GM23248 (cell line): ENCODE measurements around the gene SND1. TPM values are rescaled to one million over a fixed set of nuclear protein-coding genes. Genes with fewer than 3 reads are reported as not detected.

Source experiments
- DNase-seq: peaks from one replicate; pipeline ENCODE4 v3.0.0-alpha.2; 2015
- H2AFZ ChIP-seq: fragments of 200-600 bp; sonication (generic); 2 replicates; pipeline ENCODE4 v1.6.1; 2016; ENCODE audit warnings: antibody characterized with exemption
- H3F3A ChIP-seq: fragments of 200-600 bp; sonication (generic); 2 replicates; pipeline ENCODE4 v1.6.1; 2016; ENCODE audit warnings: mild to moderate bottlenecking, antibody characterized with exemption, mixed run types; ENCODE audit not compliant: insufficient read depth
- H3K27ac ChIP-seq: fragments of 200-600 bp; sonication (generic); 2 replicates; pipeline ENCODE4 v1.5.1; 2016; ENCODE audit warnings: mild to moderate bottlenecking
- H3K27me3 ChIP-seq: fragments of 200-600 bp; sonication (generic); replicated peaks from 2 replicates; pipeline ENCODE4 v1.6.1; 2016; ENCODE audit warnings: mild to moderate bottlenecking; ENCODE audit not compliant: insufficient read depth
- H3K36me3 ChIP-seq: fragments of 200-600 bp; sonication (generic); 2 replicates; pipeline ENCODE4 v1.6.1; 2016; ENCODE audit warnings: low read depth, mild to moderate bottlenecking
- H3K4me1 ChIP-seq: fragments of 200-600 bp; sonication (generic); 2 replicates; pipeline ENCODE4 v1.6.1; 2016; ENCODE audit warnings: mild to moderate bottlenecking; ENCODE audit not compliant: insufficient read depth
- H3K4me2 ChIP-seq: fragments of 200-600 bp; sonication (generic); one replicate; pipeline ENCODE4 v1.6.1; 2016; ENCODE audit warnings: mild to moderate bottlenecking; ENCODE audit not compliant: unreplicated experiment
- H3K4me3 ChIP-seq: fragments of 200-600 bp; sonication (generic); 2 replicates; pipeline ENCODE4 v1.5.1; 2016; ENCODE audit warnings: mild to moderate bottlenecking
- H3K79me2 ChIP-seq: fragments of 200-600 bp; sonication (generic); 2 replicates; pipeline ENCODE4 v1.6.1; 2016; ENCODE audit warnings: mild to moderate bottlenecking; ENCODE audit not compliant: insufficient read depth
- H3K9ac ChIP-seq: fragments of 200-600 bp; sonication (generic); 2 replicates; pipeline ENCODE4 v1.6.1; 2016; ENCODE audit warnings: mild to moderate bottlenecking
- H3K9me2 ChIP-seq: fragments of 200-600 bp; sonication (generic); 2 replicates; pipeline ENCODE4 v1.6.1; 2016; ENCODE audit warnings: mixed run types, mild to moderate bottlenecking, moderate library complexity; ENCODE audit not compliant: insufficient read depth
- H3K9me3 ChIP-seq: fragments of 200-600 bp; sonication (generic); one replicate; pipeline ENCODE4 v1.6.1; 2017; ENCODE audit warnings: low read depth
- H4K20me1 ChIP-seq: fragments of 200-600 bp; sonication (generic); 2 replicates; pipeline ENCODE4 v1.6.0; 2016; ENCODE audit not compliant: insufficient read depth
- EZH2 ChIP-seq: fragments of 200-600 bp; sonication (generic); IDR thresholded peaks from 2 replicates; pipeline ENCODE4 v1.6.1; 2018; ENCODE audit warnings: antibody characterized with exemption, mild to moderate bottlenecking; ENCODE audit not compliant: insufficient read depth, poor library complexity, severe bottlenecking
- EZH2phosphoT487 ChIP-seq: fragments of 200-600 bp; sonication (generic); IDR thresholded peaks from 2 replicates; pipeline ENCODE4 v1.6.1; 2018; ENCODE audit warnings: antibody characterized with exemption, moderate library complexity, mild to moderate bottlenecking, low read depth; ENCODE audit not compliant: insufficient read depth
- whole genome bisulfite sequencing, 2 experiments: methylation state at CpG; one replicate each; pipeline ENCODE4 v1.1.6; 2015 to 2017; ENCODE audit warnings: low lambda C conversion rate in 2 of 2, low coverage in 1 of 2; ENCODE audit errors: missing lambda C conversion rate in 2 of 2; 5-methylcytosine and 5-hydroxymethylcytosine counted together
- in situ Hi-C: fragments of 300-500 bp; cut with MboI; formaldehyde crosslinking; loops from 2 replicates; pipeline ENCODE4 v1.15.0; 2020
- polyA plus RNA-seq: library from polyadenylated mRNA; unstranded; fragments of >200 nt; fragmentation: Nextera tagmentation; extraction: Ambion mirVana; gene quantifications from 2 replicates; pipeline ENCODE4 v1.2.1, GENCODE V29; 2016
- total RNA-seq: library from RNA; depleted of rRNA; stranded (reverse); fragments of >200 nt; shearing (Covaris generic); gene quantifications from 2 replicates; pipeline ENCODE4 v1.2.3, GENCODE V29; 2014

SND1 gene
- total and polyA plus RNA-seq, 2 experiments from 2014 or later: 128 to 184 TPM

GRCh38 chr7:127810696-127811660 is 159.0 kb downstream of the SND1 start:
- no peaks in the 10 kb centered on the region for H3K9me3 ChIP-seq
- no peaks in the 10 kb centered on the region for H3K9me2 ChIP-seq
- peaks cover 28% of the 10 kb centered on the region for H4K20me1 ChIP-seq
- H3K4me1 ChIP-seq: peaks cover 27% of the 10 kb centered on the region
- no peaks in the 10 kb centered on the region for H3K27me3 ChIP-seq
- peaks cover 30% of the 10 kb centered on the region for H3F3A ChIP-seq
- peaks cover 89% of the 10 kb centered on the region for H3K79me2 ChIP-seq
- H3K27ac ChIP-seq: no peak overlapping the region
- in situ Hi-C loops: no loop called here
- no peak overlapping the region for H3K4me2 ChIP-seq
- H3K36me3 ChIP-seq: no peaks in the 10 kb centered on the region
- 80 to 81% methylated on average over 5 of the region's 5 CpGs for WGBS, 2 experiments
- no peak overlapping the region for H3K4me3 ChIP-seq
- no peak overlapping the region for H2AFZ ChIP-seq
- peak; percentile 22 for DNase-seq
- TF ChIP-seq EZH2: no peak
- no peak for TF ChIP-seq EZH2phosphoT487
- no peak overlapping the region for H3K9ac ChIP-seq

GRCh38 chr7:127812540-127812939 is 160.5 kb downstream of the SND1 start:
- Histone ChIP-seq H4K20me1 (peaks cover 28% of the 10 kb centered on the region), H3K79me2 (peaks cover 89% of the 10 kb centered on the region), H3F3A (peaks cover 30% of the 10 kb centered on the region), H3K9ac (no peak overlapping the region), H3K4me1 (peaks cover 30% of the 10 kb centered on the region), H3K36me3 (no peaks in the 10 kb centered on the region), H3K27me3 (no peaks in the 10 kb centered on the region), H3K27ac (no peak overlapping the region), H3K9me3 (no peaks in the 10 kb centered on the region), H3K4me3 (no peak overlapping the region), H3K4me2 (no peak overlapping the region), H3K9me2 (no peaks in the 10 kb centered on the region), H2AFZ (no peak overlapping the region)
- TF ChIP-seq EZH2: no peak
- TF ChIP-seq EZH2phosphoT487: no peak
- 57 to 69% methylated on average over 3 of the region's 3 CpGs for WGBS, 2 experiments
- DNase-seq: no peak
- in situ Hi-C loops: no loop called here

- Histone ChIP-seq H4K20me1 (peaks cover 28% of the 10 kb centered on the region), H3K9me3 (no peaks in the 10 kb centered on the region), H3K4me3 (no peak overlapping the region), H3K4me1 (peaks cover 26% of the 10 kb centered on the region), H3K9ac (no peak overlapping the region), H3K9me2 (no peaks in the 10 kb centered on the region), H3K27ac (no peak overlapping the region), H3K36me3 (no peaks in the 10 kb centered on the region), H3F3A (peaks cover 22% of the 10 kb centered on the region), H2AFZ (no peak overlapping the region), H3K79me2 (peaks cover 92% of the 10 kb centered on the region), H3K27me3 (no peaks in the 10 kb centered on the region), H3K4me2 (no peak overlapping the region)
- peak; percentile 24 for DNase-seq
- no peak for TF ChIP-seq EZH2phosphoT487
- no peak for TF ChIP-seq EZH2
- WGBS, 2 experiments: 66 to 69% methylated on average over 4 of the region's 4 CpGs
- in situ Hi-C loops: no loop called here
These were observed 162.1 kb downstream of the SND1 start for GRCh38 chr7:127813991-127814541.

- peaks cover 17% of the 10 kb centered on the region for H4K20me1 ChIP-seq
- H3K9me3 ChIP-seq: no peaks in the 10 kb centered on the region
- 0 out of 2 replicates have a peak, but pooled peaks cover 8% of the 10 kb centered on the region for H3F3A ChIP-seq
- no peaks in the 10 kb centered on the region for H3K27me3 ChIP-seq
- no peak overlapping the region for H2AFZ ChIP-seq
- H3K36me3 ChIP-seq: no peaks in the 10 kb centered on the region
- WGBS, 2 experiments: 100% methylated on average over 3 of the region's 3 CpGs
- peaks cover 100% of the 10 kb centered on the region for H3K79me2 ChIP-seq
- no peak overlapping the region for H3K4me3 ChIP-seq
- TF ChIP-seq EZH2: no peak
- TF ChIP-seq EZH2phosphoT487: no peak
- in situ Hi-C loops: no loop called here
- H3K9ac ChIP-seq: no peak overlapping the region
- peaks cover 21% of the 10 kb centered on the region for H3K4me1 ChIP-seq
- H3K27ac ChIP-seq: no peak overlapping the region
- no peak for DNase-seq
- no peaks in the 10 kb centered on the region for H3K9me2 ChIP-seq
- no peak overlapping the region for H3K4me2 ChIP-seq
These were observed 163.7 kb downstream of the SND1 start for GRCh38 chr7:127815631-127816145.
